HG02610 (cell line): ENCODE data around the gene CIPC.

Source experiments
- ATAC-seq: cut with Tn5 transposase; IDR thresholded peaks from one replicate; pipeline ENCODE4 v1.9.1; 2021; ENCODE audit warnings: mild to moderate bottlenecking, moderate library complexity; ENCODE audit not compliant: unreplicated experiment

The CIPC gene

DNA sequence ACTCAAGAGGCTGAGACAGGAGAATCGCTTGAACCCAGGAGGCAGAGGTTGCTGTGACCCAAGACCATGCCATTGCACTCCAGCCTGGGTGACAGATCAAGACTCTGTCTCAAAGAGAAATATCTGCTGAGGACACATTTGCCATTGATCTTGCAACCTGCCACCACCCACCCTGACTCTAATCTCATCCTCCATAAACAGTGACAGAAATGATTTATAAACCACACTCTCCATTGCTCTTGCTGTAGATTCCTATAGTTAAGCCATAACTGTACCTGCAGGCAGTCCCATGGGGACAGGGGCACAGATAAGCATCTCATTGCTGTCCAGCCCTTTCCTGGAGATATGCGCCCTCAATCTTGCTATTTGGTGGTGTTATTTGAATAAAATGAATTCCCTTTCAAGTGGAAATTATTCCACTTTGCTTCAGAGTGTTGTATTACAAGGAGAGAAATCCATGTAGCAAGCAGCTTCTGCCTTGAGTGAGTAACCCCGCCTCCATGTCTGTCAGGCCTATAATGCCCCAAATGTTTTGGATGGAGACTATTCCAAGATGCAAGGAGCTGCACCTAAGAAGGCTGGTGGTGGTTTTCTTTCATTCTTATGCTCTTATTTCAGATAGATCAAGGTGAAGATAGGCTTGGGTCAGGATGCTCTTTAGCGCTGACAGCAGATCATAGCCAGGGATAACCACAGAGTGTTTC is 46.5 kb downstream of the CIPC start:
- ATAC-seq, result no peak

DNA sequence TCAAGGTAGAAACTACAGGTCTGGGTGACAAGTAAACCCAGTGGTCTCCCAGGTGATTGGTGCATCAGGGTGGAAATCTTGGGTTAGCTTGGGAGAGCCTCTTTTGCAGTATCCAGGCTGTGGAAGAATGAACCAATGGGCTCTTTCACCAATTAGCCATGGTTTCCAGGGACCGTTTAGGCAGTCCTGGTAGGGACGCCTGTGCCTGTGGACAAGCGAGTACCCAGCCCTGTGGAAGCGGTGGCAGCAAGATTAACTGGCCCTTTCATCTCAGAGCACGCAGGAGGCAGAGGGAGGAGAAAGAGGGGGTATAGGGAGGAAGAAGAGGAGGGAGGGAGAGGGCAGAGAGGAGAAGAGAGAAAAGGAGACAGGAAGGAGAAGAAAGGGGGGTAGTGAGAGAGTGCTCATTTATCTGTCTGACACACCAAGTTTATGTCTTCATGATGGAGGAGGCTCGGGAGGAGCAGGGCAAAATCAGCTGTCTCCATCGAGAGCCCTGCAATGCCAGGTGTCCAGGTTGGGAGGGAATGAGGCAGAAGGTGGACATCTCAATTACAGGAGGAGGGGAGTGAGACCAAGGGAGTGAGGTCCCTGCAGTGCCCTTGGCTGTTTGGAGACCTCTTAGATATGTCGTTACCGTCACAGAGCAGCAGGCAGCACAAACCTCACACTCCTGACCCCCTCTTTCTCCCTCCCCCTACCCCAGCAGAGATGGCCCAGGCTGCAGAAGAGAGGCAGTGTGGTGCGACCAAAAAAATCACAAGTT is 48.1 kb downstream of the CIPC start:
- ATAC-seq, result no peak

- ATAC-seq, result no peak
Measured at GRCh38 chr14:77148510-77149231, 50.6 kb downstream of the CIPC start.

DNA sequence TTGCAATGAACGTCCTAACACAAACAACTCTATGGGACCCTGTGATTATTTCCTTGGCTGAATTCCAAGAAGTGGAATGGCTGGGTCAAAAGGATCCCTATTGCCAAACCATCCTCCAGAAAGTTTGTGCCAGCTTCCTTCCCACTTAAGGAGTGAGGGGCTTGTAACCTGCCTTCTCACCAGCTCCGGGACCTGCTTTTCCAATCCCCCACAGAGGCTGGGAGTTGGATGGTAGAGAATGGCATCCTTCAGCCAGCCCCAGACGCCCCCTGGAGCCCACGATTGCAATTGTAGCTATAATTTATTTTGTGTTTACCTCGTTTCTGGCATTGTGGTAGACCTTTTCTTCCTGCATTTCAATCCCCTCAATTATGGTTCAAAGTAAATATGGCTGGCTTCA is 53.2 kb downstream of the CIPC start:
- no peak for ATAC-seq

- no peak for ATAC-seq
Measured at GRCh38 chr14:77151918-77152588, 54.0 kb downstream of the CIPC start.

DNA sequence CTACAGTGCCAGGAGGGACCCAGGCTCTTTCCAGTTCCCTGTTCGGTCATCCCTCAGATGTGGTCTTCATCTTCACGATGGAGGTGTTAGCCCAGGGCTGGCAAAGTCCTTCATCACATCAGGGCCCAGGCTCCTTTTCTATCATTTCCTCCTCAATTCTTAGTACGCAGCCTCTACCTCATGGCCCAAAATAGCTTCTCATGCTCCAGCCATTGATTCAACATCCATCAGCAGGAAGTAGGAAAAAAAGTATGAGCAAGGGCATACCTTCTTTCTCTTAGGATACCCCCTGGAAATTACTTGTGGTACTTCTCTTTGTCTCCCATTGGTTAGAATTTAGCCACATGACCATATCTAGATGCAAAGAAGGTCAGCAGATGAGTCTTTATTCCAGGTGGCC is 55.7 kb downstream of the CIPC start:
- ATAC-seq, result no peak

GRCh38 chr14:77154421-77154820 is 56.4 kb downstream of the CIPC start:
- no peak for ATAC-seq

DNA sequence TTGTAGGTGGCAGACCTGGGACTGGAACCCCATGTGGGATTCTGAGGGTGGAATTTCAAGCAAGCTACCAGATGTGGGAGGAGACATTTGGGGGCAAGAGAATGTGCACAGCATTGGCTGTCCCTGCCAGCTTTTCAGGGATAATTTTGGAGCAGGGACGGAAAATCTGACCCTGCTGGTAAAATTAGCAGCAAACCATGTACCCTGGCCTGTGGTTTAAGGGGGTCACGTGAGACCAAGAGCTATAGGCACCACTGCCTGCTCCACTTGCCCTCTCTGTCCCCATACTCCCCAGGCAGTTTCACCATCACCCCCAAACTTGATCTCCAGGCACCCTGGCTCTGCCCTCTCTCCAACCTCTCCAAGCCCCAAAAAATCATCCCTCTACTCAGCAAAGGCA is 57.0 kb downstream of the CIPC start:
- no peak for ATAC-seq

GRCh38 chr14:77157740-77158139 is 59.7 kb downstream of the CIPC start:
- ATAC-seq, result no peak

GRCh38 chr14:77158175-77158881 is 60.3 kb downstream of the CIPC start:
- ATAC-seq, result no peak

DNA sequence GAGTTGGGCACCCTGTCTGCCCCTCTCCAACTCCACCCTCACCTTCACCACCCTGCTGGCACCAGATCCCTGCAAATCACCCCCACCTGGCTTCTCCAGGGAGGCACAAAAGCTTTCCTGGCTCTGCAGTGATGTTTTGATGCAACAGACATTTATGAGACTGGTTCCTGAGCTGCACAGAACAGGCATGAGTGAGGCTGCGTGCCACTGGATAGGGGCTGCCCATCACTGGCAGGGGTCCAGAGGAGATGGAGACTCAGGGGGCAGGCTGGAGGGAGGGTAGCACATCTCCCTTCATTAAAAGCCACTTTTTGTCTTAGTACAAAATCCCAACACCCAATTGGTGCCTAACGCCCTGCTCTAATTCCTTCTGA is 60.8 kb downstream of the CIPC start:
- no peak for ATAC-seq

DNA sequence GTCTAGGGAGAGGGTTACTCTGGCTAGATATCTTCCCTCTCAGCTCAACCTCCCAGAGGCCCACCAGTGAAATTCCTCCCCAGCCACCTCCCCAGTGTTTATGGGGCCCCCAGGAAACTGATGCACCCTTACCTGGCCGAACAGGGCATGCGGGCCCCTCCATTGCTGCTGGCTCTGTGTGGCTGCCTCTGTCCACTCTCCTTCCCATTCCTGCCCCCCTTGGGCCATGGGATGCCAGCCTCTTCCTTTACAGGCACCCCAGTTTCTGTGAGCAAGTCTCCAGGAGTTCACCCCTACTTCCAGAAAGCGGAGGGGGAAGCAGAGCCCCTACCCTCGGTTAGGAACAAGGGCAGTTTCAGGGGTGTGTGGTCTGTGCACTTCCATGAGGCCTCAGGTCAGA is 63.0 kb downstream of the CIPC start:
- no peak for ATAC-seq
